HG02870 (cell line): ENCODE data around the gene FAM98B.
A peak's percentile ranks its signal among the peaks of the same experiment; 100 is the strongest.
"Not testable (repeated sequence)": the region's sequence is repeated elsewhere in the genome, so short reads cannot be mapped to it uniquely, and the experiment has no call there.

ENCODE experiments used
- ATAC-seq: cut with Tn5 transposase; IDR thresholded peaks from one replicate; pipeline ENCODE4 v1.9.1; 2021; ENCODE audit warnings: mild to moderate bottlenecking, moderate library complexity; ENCODE audit not compliant: unreplicated experiment

The FAM98B gene

GRCh38 chr15:38453971-38454695 is at the start of gene FAM98B:
TSS of gene FAM98B (plus strand) at chr15:38454127. CDS start at chr15:38454162, 35 bp downstream.
- peak; percentile 86 for ATAC-seq

DNA sequence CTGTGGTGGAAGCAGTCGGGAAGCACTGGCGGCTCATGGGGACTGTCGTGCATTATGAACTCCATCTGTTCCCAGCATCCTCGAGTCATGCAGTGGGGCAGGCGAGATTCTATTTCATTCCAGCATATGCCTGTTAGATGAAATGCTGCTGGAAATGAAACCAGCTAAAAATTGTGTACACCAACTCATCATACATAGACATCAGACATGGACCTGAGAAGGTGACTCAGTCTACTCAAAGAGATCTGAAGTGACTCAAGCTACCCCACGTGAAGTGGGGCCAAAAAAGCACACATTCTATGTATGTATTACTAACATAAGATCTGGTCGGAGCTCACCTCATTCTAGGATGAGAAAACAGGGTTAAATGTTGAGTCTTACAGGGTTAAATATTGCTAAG is 47.5 kb upstream of the FAM98B start:
- ATAC-seq = no peak

GRCh38 chr15:38408576-38408975 is 45.4 kb upstream of the FAM98B start:
- ATAC-seq = no peak

GRCh38 chr15:38411902-38412301 is 42.0 kb upstream of the FAM98B start:
- no peak for ATAC-seq

DNA sequence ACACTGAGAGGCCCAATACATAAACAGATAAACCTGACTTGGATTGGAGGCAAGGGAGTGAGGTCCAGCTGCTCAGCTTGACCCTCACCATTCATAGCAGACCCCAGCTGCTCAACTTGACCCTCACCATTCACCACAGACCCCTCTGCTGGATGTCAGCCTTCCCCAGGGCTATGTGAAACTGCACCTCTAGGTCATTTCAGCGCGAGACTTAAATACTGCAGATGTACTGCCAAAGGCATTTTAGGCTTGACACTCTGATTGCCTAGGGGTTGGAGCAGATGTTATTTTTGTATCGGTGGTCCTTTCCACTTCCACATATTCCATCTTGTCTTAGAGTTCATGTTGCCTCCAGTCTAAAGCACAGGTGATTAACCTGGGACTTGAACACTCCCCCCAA is 41.5 kb upstream of the FAM98B start:
- no peak for ATAC-seq

DNA sequence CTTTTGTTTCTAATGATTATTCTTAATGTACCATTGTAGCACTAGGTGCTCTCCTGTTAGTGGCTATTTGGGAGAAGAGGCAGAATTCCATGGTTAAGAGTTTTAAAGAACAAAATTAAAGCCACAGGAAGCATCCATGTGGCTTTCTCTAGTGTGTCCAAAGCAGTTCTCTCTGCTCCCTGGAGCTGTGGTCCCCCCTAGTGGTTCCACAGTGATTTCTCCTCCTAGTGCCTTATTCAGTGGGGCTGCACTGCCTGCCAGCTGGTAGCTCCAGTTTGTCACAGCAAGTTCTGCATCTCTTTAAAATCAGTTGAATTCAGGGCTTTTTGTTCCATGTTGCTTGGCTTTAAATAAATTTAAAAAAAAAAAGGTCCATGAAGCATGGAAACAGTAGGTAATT is 39.6 kb upstream of the FAM98B start:
- no peak for ATAC-seq

DNA sequence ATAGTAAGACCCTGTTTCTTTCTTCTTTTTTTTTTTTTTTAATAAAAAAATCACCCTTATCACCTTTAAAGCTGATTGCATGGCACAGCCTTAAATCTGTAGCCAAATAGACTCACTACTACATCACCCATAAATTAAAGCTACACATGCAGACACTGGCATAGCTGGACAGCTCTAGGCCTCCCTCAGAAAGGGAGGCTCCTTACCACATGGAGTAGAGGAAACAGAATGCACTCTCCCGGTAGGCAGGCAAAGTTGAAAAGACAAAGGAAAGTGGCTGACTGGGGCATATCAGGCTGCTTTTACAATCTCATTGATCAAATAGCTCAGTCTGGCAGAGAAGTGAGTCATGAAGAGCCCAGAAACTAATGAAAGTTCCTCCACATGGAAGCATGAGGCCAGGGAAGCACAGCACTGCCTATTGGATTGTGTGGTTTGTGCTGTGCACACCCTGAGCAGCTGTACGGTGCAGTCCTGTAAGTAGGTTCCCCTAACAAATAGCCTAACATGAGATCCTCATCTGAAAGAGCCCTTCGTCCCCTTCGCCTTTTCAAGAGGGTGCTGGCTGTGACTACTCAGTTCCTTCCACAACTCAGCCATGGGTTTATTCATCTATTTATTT is 32.7 kb upstream of the FAM98B start:
- no peak for ATAC-seq

DNA sequence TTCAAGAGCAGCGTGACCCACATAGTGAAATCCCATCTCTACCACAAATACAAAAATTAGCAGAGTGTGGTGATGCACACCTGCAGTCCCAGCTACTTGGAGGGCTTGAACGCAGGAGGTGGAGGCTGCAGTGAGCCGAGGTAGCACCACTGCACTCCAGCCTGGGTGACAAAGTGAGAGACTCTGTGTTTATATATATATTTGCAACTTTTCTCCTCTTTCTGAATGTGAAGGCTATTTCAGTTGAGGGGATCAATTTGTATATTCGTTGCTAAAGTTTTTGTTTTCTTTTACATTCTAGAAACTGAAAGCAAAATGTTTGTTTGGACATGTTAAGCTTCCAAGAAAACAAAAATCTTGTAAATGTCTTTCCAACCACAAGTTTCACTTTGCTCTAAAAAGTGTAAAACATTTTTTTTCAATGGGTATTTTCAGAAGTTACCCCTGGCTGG is 29.8 kb upstream of the FAM98B start:
- peak; percentile 77 for ATAC-seq

DNA sequence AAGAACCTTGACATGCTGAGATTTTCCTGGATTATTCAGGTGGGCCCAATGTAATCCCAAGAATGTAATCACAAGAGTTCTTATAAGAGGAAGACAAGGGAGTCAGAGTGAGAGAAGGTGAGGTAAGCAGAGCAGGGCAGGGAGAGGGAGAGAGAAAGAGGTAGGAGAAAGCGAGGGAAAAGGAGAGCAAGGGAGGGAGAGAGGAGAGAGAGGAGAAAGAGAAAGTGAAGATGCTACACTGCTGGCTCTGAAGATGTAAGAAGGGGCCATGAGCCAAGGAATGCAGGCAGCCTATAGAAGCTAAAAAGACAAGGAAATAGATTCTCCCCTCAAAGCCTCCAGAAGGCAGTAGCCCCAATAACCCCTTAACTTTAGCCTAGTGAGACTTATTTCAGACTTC is 28.7 kb upstream of the FAM98B start:
- no peak for ATAC-seq

- no peak for ATAC-seq
These were observed 26.5 kb upstream of the FAM98B start for GRCh38 chr15:38427380-38427779.

GRCh38 chr15:38430106-38430760 is 23.7 kb upstream of the FAM98B start:
- no peak for ATAC-seq

- ATAC-seq = no peak
These were observed 16.9 kb upstream of the FAM98B start for GRCh38 chr15:38436993-38437392.

DNA sequence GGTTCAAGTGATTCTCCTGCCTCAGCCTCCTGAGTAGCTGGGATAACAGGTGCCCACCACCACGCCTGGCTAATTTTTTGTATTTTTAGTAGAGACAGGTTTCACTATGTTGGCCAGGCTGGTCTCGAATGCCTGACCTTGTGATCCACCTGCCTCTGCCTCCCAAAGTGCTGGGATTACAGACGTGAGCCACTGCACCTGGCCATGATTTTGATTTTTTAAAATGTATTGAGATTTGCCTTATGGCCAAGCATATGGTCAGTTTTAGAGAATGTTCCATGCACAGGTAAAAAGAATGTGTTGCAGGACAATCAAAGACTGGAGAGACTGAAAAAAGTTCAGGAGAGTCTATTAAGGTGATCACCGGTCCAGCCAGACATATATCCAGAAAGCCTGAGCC is 16.3 kb upstream of the FAM98B start:
- ATAC-seq = not testable (repeated sequence)

- no peak for ATAC-seq
These were observed 15.6 kb upstream of the FAM98B start for GRCh38 chr15:38438031-38438986.

DNA sequence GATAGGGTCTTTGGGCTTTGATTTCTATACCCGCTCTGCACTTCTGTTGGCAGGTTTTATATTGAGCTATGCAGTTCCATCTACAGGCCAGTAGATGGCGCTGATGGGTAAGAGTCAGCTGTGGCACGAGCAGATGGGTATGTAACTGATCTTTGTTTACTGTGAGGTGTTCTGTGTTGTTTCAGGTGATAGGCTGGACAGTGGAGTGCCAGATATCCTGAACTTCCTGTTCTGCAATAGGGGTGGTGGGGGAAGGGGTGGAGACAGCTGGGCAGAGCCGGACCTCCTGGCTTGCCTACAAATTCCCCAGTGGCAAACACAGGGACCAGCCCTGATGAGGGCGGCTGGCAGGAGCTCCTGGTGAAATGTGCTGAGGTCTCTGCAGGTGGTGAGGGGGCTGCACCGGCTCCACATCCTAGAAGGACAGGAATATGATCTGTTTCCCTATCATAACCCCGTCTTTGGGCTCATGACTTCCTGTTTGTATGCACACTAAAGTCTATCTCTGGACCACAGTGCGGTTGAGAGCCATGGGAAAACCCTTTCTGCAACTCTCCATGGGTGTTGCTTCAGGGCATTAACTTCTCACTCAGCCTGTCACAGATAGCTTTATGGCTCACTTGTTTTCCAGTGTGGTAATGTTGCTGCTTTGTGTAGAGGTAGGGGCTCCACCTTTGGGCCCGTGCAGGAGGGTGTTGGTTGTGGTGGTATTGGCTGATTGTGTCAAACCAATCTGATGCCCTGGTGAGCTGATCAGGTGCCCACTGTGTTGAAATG is 13.4 kb upstream of the FAM98B start:
- peak; percentile 73 for ATAC-seq

DNA sequence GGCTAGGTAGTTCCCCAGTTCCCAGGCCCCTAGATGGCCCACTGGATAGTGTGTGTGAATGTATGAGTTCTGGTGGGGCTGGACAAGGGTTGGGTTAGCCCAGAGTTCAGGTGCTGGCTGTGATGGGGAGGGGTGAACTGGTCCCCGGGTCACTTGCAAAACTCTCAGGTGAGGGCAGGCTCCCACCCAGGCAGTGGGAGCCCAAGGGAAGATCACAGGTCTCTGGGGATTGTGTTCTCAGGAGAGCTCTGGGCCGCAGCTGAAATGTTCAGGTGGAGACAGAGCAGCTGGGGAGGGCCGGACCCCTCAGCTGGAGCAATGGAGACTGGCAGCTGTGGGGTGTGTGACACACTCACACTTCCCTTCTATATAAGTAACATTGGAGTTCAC is 12.8 kb upstream of the FAM98B start:
- no peak for ATAC-seq

- ATAC-seq = no peak
These were observed 766 bp downstream of the FAM98B start for GRCh38 chr15:38454696-38455090.

GRCh38 chr15:38455092-38455491 is 1.2 kb downstream of the FAM98B start:
- no peak for ATAC-seq

DNA sequence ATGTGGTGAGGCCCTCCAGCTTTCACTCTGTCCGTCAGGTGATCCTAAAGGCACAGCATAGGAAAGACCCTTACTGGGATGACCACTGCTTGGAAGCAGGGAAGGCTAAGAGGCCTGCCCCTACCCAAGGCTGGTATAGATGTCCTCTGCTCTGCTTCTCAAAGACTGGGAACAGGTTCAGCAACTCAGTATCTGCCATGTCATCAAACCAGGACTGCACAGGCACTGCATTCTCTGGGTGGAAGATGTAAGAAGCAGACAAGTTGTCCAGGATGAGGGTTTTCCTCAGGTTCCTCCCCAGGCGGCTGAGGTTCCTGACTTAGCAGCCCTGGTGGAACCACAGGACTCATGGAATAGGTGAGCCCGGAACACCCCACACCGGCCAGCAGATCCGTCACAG is 4.7 kb downstream of the FAM98B start:
- no peak for ATAC-seq

- no peak for ATAC-seq
These were observed 5.6 kb downstream of the FAM98B start for GRCh38 chr15:38459480-38459879.
